ENCODE measurements around the gene ARIH2.

The ARIH2 gene

GRCh38 chr3:49016414-49017228, 98.0 kb downstream of the ARIH2 start:
- Histone ChIP-seq H3K27ac (no peak overlapping the region), H3K4me3 (no peak overlapping the region)
- TF ChIP-seq, protein P1, sequence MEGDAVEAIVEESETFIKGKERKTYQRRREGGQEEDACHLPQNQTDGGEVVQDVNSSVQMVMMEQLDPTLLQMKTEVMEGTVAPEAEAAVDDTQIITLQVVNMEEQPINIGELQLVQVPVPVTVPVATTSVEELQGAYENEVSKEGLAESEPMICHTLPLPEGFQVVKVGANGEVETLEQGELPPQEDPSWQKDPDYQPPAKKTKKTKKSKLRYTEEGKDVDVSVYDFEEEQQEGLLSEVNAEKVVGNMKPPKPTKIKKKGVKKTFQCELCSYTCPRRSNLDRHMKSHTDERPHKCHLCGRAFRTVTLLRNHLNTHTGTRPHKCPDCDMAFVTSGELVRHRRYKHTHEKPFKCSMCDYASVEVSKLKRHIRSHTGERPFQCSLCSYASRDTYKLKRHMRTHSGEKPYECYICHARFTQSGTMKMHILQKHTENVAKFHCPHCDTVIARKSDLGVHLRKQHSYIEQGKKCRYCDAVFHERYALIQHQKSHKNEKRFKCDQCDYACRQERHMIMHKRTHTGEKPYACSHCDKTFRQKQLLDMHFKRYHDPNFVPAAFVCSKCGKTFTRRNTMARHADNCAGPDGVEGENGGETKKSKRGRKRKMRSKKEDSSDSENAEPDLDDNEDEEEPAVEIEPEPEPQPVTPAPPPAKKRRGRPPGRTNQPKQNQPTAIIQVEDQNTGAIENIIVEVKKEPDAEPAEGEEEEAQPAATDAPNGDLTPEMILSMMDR (IDR thresholded peaks at IDR 0.05): no peak
- no peak for DNase-seq (ENCODE audit: low spot score)

DNA sequence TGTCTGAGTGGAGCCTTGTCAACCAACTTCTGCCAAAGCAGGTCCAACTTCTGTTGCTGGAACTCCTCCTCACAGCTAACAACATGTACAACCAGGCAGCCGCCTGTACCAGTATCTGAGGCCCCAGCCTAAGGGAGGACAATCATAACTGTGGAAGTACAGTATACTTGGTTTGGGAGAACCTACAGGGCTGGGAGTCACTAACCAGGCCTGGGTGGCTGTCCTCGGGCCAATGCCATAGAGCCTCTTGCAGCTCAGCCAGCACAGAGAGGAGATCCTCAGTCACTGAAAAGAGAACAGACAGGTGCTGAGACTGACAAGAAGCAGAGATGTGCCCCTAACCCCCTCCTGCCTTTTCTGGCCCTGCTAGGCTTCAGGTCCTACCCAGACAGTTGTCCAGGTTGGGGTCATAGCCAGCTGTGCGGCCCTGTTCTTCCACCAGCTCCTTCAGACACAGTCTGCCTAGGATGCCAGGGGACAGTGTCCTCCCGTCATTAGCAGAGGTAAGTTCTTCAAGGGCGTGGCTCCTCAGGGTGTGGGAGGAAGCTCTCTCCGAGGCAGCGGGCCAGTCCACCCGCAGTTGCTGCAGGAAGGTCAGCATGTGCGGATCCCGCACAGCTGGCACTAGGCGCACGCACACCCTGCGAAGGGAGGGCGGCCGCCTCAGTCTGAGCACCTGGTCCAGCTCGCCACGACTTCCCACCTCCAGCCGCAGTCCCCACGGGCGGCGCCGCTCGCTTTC, 98.8 kb downstream of the ARIH2 start:
- TF ChIP-seq, protein P1 (IDR thresholded peaks at IDR 0.05): no peak
- DNase-seq (ENCODE audit: low spot score): no peak
- Histone ChIP-seq H3K27ac (peak overlapping the region; percentile 74 to 80), H3K4me3 (peak overlapping the region; percentile 84)

DNA sequence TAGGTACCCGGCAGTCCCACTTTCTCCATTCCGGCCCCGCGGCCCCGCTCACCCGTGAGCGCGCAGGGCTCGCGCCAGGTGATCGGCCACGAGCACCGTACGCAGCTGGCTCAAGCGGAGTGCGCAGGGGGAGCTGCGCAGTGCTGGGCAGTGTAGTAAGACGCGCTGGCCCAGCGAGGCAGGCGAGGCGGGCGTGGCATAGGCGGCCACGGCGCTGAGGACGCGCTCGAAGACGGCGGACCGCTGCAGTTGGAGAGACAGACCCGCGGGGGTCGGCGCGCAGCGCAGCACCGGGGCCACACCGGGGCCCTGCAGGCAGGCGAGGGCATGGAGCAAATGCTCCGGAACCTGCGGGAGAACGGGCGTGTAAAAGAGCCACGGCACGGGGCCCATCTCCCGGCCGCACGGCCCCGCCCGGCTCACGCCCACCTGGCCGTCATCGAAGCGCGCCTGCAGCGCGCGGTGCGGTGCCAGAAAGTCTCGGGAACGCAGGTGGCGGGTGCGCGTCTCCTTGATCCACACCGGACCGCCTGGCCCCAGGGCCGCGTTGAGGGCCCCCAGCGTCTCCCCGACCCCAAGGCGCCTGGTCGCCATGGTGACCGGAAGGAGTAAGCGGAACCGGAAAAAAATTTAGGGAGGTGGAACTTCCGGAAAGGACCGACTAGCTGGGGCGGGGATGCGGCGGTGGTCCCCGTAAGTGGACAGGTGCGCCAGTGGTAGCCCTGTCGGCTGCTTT, 99.5 kb downstream of the ARIH2 start, which contains the start of gene DALRD3:
Gene DALRD3 (minus strand): TSS at position 610 of the 736 bp plus-strand sequence. CDS start 16 bp downstream, at position 594.
- H3K27ac ChIP-seq: peak within 1 kb of the TSS; percentile 74 to 80
- TF ChIP-seq, protein P1 (IDR thresholded peaks at IDR 0.05): no peak
- DNase-seq (ENCODE audit: low spot score): no peak
- H3K4me3 ChIP-seq: peak within 1 kb of the TSS; percentile 84

DNA sequence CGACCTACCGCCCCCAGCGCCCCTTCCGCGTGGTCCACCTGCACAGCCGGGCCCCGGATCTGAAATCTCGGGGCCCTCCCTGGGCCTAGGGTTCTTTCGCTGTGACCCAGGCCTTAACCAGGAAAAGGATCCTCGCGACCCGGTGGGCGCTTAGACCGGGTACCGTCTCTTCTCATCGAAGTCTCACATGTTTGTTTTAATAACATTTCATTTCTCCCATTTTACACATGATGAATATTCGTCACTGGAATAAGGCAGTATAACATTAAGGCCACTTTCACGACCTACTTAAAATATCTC, 100.0 kb downstream of the ARIH2 start:
- no peak for DNase-seq (ENCODE audit: low spot score)
- H3K4me3 ChIP-seq: peak overlapping the region; percentile 84
- TF ChIP-seq, protein P1 (IDR thresholded peaks at IDR 0.05): no peak
- peak overlapping the region; percentile 74 to 80 for H3K27ac ChIP-seq

DNA sequence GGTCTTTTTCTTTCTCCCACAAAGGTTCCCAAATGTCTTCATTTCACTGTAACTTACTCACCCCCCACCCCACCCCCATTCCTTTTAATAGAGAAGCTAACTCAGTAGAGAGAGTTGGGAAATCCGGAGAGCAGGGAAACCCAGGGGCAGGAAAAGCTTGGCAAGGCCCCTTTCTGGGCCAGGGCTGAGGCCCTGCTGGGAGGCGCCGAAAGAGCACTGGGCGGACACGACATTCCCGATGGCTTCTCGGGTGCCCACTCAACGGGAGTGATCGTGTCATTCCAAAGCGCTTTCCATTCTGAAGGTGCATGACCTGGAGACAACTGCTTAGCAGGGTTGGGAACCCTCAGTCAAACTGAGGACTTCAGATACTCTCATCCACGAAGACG, 101.3 kb downstream of the ARIH2 start:
- Histone ChIP-seq H3K27ac (peak overlapping the region in 1 of 2 donors; percentile 99), H3K4me3 (peak overlapping the region; percentile 96)
- TF ChIP-seq, protein P1 (IDR thresholded peaks at IDR 0.05): no peak
- DNase-seq (ENCODE audit: low spot score): no peak

GRCh38 chr3:49020330-49021212, 101.9 kb downstream of the ARIH2 start:
- TF ChIP-seq, protein P1 (IDR thresholded peaks at IDR 0.05): no peak
- peak; percentile 87 for DNase-seq (ENCODE audit: low spot score)
- peak overlapping the region; percentile 99 for H3K27ac ChIP-seq
- H3K4me3 ChIP-seq: peak overlapping the region; percentile 96

Data from coronary artery (tissue), 2 donors.